Astrocyte of the cerebellum (primary cell): ENCODE data around the gene TFCP2L1.

Source experiments
- DNase-seq: peaks from one replicate; pipeline ENCODE4 v3.0.0-alpha.2; 2011; ENCODE audit warnings: low read depth
- H3K4me3 ChIP-seq: 2 replicates; pipeline ENCODE4 v1.5.1; 2011; ENCODE audit warnings: mild to moderate bottlenecking, low read depth, low read length, moderate library complexity
- in situ Hi-C: cut with HindIII; loops from 2 replicates; pipeline ENCODE4 v1.10.0; 2017; ENCODE audit warnings: low sequenced_read_pairs
- TF ChIP-seq, protein P1 (sequence below): IDR thresholded peaks from 2 replicates; pipeline ENCODE4 v1.5.1; 2012; ENCODE audit warnings: low read length, low read depth, moderate library complexity, mild to moderate bottlenecking; ENCODE audit errors: missing control alignments

The TFCP2L1 gene

DNA sequence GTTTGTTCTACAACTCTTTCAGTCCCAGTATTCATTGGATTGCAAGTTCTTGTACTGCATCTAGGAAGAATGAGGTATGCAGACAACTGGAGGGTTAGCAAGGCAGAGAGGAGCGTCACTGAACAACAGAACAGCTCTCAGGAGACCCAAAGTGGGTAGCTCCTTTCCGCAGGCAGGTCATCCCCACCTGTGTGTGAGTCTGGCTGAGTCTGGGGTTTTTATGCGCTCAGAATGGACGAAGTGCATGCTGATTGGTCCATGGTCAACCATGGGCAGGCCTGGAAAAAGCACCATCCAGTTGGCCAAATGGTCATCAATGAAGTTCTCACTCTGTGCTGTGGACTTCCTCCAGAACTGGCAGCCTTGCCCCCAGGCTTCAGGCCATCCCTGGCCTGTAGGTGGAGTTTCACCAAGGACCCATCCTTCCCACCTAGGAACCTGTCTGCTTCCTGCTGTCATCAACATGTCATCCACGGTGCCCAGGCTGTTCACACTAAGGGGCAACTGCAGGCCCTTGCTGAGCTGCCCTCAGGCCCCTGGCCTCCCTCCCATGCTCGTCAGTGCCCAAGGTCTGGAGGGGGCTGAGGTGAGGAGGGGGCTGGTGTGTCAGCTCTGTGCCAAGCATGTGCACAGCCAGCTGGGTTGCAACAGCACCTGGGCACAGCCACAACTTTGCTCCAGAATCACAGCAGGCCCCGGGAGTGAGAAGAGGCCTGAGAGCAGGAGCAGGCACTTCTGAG is 11.1 kb upstream of the TFCP2L1 start:
- in situ Hi-C loops = no loop called here
- no peak for DNase-seq
- TF ChIP-seq, protein P1, sequence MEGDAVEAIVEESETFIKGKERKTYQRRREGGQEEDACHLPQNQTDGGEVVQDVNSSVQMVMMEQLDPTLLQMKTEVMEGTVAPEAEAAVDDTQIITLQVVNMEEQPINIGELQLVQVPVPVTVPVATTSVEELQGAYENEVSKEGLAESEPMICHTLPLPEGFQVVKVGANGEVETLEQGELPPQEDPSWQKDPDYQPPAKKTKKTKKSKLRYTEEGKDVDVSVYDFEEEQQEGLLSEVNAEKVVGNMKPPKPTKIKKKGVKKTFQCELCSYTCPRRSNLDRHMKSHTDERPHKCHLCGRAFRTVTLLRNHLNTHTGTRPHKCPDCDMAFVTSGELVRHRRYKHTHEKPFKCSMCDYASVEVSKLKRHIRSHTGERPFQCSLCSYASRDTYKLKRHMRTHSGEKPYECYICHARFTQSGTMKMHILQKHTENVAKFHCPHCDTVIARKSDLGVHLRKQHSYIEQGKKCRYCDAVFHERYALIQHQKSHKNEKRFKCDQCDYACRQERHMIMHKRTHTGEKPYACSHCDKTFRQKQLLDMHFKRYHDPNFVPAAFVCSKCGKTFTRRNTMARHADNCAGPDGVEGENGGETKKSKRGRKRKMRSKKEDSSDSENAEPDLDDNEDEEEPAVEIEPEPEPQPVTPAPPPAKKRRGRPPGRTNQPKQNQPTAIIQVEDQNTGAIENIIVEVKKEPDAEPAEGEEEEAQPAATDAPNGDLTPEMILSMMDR = no peak
- no peak overlapping the region for H3K4me3 ChIP-seq

DNA sequence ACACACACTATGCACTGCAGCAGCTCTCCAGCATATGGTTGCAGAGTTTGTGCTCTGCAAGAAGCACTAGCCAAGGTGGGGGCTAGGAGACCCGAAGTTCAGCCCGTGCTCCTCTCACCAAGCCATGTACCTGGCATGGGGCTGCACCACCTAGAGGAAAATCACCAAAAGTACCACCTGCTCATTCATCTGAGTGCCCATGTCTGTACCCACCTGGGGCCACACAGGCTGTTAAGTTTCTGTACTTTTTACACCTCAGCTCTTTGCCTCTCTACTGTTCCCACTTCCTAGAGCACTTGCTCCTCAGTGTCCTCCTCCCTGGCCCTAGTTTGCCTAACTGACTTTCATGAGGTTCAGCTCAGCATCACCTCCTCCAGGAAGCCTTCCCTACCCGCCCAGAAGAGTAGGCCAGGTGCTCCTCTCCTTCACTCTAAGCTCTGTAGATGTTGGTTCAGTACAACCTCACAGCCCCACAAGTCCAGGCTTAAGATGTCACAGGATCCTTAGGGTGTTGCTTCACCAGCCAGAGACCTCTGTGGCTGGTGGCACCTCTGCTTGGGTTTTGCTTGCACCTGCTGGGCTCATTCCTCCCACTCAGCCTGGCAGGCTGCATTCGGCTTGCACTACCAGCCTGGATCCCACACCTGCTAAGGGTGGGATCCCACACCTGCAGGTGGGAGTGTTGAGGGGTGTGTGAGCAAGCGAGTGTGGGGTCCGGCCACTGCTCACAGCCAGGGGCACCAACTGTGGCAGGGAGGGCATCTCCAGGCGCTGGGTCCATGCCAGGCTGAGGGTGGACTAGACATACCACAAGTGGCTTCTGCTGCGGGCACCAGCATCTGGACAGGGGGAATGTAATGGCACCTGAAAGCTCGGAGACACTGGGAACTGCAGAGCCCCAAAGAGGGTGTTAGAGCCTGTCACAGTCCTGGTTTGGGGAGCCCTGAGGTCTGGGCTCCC is 10.2 kb upstream of the TFCP2L1 start:
- H3K4me3 ChIP-seq = no peak overlapping the region
- TF ChIP-seq, protein P1 = no peak
- DNase-seq = no peak
- in situ Hi-C loops = no loop called here

DNA sequence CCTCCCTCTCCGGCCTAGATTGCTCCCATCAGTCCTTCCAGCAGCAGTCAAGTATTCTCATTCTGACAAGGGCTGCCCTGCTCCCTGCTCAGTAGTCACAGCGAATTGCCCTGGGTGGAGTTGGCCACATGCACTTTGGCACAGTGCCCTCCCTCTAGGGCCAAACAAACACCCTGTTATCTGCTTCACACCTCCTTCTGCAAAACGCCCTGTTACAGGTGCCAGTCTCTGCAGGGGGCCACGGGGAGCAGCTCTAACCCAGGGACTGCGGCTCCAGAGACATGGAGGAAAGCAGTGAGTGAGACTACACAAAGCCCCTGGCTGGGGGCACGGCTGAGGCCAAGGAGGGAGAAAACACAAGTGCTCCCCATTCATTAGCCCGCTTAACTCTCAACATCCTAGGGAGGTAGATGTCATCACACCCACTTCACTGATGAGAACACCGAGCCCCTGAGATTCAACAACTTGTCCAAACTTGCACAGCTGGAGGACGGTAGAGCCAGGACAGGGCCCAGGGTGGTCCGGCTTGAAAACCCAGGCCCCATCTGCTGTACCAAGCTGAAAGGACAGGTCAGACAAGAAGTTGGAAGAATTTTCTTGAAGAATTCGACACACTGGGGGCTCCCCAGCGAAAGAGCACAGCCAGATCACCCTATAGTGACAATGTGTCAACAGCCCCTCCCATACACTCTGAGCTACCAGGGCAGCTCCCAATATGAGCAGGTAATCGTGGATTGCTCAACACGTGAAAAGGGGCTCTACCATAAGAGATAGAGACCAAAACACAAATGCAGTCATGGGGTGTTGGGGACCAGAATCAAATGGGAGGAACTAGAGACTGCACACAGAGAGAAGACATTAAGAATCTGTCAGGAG is 8.7 kb upstream of the TFCP2L1 start:
- TF ChIP-seq, protein P1 = no peak
- in situ Hi-C loops = no loop called here
- DNase-seq = no peak
- H3K4me3 ChIP-seq = no peak overlapping the region

DNA sequence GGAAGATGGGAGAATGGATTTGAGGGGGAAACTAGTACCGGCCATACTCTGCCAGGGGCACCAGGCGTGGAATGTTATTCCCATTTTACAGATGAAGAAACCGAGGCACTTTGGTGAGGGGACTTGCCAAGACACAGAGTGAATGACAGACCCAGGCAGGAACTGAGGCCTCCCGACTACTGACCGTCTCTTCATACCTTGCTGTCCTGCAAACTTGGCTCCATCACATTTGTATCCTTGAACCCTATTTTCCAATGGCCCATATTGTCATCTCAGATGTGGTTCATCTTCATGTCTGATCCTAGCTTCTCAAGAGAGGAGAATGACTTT is 6.2 kb upstream of the TFCP2L1 start:
- H3K4me3 ChIP-seq = no peak overlapping the region
- TF ChIP-seq, protein P1 = no peak
- in situ Hi-C loops = no loop called here
- no peak for DNase-seq

DNA sequence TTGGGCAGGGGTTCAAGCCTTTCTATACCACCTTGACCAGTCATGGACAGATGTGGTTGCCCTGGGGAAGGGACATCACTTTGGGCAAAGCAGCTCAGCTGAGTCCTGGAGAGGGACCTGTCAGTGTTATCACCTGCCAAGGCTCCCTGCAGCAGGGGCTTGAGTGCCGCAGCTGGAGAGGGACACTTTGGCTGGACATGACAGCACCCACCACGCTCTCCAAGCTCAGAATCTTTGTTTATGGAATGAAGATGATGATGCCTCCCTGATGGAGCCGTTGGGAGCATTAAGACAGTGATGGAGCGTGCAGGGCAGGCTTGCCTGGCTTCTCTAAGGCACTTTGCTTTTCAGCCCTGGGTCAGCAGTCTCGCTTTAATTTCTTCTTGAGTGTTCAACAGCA is 4.3 kb upstream of the TFCP2L1 start:
- in situ Hi-C loops = no loop called here

More for the DNA sequence above, 4.3 kb upstream of the TFCP2L1 start:
- TF ChIP-seq, protein P1 = no peak
- H3K4me3 ChIP-seq = no peak overlapping the region
- no peak for DNase-seq
